Ascending aorta (tissue), 2 donors: ENCODE results near the gene KRTAP3-1. TPM values are rescaled to one million over a fixed set of nuclear protein-coding genes. Genes with fewer than 3 reads are reported as not detected.

Experiments used
- DNase-seq, 2 donors: peaks; one replicate each; pipeline ENCODE4 v3.0.0-alpha.2; 2019; ENCODE audit warnings: low spot score in 2 of 2
- H3K27ac ChIP-seq, 2 donors: fragments of 200-600 bp; sonication (generic); one replicate each; pipeline ENCODE4 v1.5.1; 2016 to 2017; ENCODE audit warnings: mild to moderate bottlenecking in 1 of 2
- H3K27me3 ChIP-seq: fragments of 200-600 bp; sonication (generic); one replicate; pipeline ENCODE4 v1.5.1; 2017
- H3K36me3 ChIP-seq, 2 donors: fragments of 200-600 bp; sonication (generic); one replicate each; pipeline ENCODE4 v1.5.1; 2016
- H3K4me1 ChIP-seq, 2 donors: fragments of 200-600 bp; sonication (generic); one replicate each; pipeline ENCODE4 v1.5.1; 2016 to 2017; ENCODE audit warnings: mild to moderate bottlenecking in 1 of 2
- H3K4me3 ChIP-seq, 2 donors: fragments of 200-600 bp; sonication (generic); one replicate each; pipeline ENCODE4 v1.5.1; 2016 to 2017; ENCODE audit warnings: mild to moderate bottlenecking in 1 of 2
- H3K9me3 ChIP-seq, 2 donors: fragments of 200-600 bp; sonication (generic); one replicate each; pipeline ENCODE4 v1.5.1; 2016
- intact Hi-C: fragments of 100-400 bp; cut with DNase I; formaldehyde crosslinking; loops from one replicate; pipeline ENCODE4 v1.15.1; 2023
- total RNA-seq: library from RNA; depleted of rRNA; stranded (reverse); fragments of >200 nt; gene quantifications from one replicate; pipeline ENCODE4 v1.1.0, GENCODE V29; 2016
- TF ChIP-seq, protein P1 (sequence below), 3 experiments: fragments of 200-600 bp in 2 of 3; fragments of 450-650 bp in 1 of 3; sonication (generic) in 2 of 3; IDR thresholded peaks; one replicate each; pipeline ENCODE4 v1.5.1; 2016 to 2019; ENCODE audit warnings: antibody characterized with exemption in 3 of 3, mild to moderate bottlenecking in 1 of 3, moderate library complexity in 1 of 3

The KRTAP3-1 gene
- total RNA-seq, 1 donor from 2014 or later, result not detected

DNA sequence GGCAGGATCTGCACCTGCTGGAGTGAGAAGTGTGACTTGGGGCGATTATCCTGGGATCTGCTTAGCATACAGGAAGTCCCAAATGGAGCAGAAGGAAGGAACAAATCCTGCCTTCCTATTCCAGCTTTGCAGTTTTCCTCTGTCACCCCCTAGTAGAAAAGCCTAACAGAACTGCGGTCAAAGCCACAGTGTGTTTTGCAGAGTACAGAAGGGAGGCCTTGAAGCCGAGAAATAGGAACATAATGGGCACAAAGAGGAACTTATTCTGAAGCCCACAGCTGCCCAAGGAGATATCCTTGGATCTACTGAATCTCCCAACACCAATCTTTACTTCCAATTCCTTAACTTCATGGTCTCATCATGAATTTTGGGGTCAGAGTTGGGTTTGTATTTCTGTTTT lies 9.6 kb upstream of the KRTAP3-1 start:
- TF ChIP-seq, protein P1, sequence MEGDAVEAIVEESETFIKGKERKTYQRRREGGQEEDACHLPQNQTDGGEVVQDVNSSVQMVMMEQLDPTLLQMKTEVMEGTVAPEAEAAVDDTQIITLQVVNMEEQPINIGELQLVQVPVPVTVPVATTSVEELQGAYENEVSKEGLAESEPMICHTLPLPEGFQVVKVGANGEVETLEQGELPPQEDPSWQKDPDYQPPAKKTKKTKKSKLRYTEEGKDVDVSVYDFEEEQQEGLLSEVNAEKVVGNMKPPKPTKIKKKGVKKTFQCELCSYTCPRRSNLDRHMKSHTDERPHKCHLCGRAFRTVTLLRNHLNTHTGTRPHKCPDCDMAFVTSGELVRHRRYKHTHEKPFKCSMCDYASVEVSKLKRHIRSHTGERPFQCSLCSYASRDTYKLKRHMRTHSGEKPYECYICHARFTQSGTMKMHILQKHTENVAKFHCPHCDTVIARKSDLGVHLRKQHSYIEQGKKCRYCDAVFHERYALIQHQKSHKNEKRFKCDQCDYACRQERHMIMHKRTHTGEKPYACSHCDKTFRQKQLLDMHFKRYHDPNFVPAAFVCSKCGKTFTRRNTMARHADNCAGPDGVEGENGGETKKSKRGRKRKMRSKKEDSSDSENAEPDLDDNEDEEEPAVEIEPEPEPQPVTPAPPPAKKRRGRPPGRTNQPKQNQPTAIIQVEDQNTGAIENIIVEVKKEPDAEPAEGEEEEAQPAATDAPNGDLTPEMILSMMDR (IDR thresholded peaks at IDR 0.05), result no peak
- Histone ChIP-seq H3K4me1 (no peaks in the 10 kb centered on the region), H3K27me3 (no peaks in the 10 kb centered on the region), H3K4me3 (no peak overlapping the region), H3K9me3 (no peaks in the 10 kb centered on the region), H3K27ac (no peak overlapping the region), H3K36me3 (no peaks in the 10 kb centered on the region)
- intact Hi-C loops, result no loop called here
- DNase-seq, result no peak

DNA sequence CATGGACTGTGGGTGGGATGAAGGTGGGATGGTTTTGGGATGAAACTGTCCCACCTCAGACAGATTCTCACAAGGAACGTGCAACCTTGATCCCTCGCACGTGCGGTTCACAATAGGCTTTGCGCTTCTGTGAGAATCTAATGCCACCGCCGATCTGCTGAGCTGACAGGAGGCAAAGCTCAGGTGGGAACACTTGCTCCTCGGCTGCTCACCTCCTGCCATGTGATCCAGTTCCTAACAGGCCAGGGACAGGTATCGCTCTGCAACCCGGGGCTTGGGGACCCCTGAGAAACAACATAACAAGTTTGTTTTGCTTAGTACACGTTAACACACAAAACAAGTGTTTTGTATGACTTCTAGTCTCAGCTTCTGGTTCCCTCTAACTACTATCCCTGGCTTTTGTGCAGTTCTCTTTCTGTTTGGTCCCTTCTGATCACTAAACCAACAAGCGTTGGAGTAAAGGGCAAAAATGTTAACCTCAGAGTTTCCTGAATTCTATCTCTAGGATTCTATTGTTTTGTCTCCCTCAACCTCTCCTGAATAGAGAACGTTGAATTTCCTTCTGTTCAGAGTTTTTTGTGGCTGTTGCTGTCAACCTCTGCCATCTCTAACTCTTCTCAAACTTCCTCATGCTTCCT lies 7.8 kb upstream of the KRTAP3-1 start:
- Histone ChIP-seq H3K27me3 (no peaks in the 10 kb centered on the region), H3K4me1 (no peaks in the 10 kb centered on the region), H3K9me3 (no peaks in the 10 kb centered on the region), H3K36me3 (no peaks in the 10 kb centered on the region), H3K4me3 (no peak overlapping the region), H3K27ac (no peak overlapping the region)
- intact Hi-C loops, result no loop called here
- DNase-seq, result no peak
- TF ChIP-seq, protein P1 (IDR thresholded peaks at IDR 0.05), result no peak

DNA sequence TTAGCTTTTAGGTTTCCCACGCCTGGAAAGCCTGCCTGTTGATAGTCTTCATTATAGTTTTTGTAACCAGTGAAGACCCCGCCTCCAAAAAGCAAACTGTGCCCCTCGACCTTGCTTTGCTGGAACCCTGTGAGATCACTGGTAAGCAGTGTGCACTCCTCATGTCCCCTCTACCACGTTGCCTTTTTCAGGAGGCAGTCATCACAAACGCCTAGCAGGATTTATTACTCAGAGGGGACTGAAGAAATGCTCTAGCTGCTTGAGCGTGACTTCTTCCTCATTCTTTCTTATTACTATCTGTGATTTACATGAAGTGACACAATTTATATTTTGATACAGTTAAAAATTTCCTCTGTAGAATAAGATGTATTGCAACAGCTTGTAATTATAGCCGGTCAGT lies 6.5 kb upstream of the KRTAP3-1 start:
- Histone ChIP-seq H3K4me3 (no peak overlapping the region), H3K27me3 (no peaks in the 10 kb centered on the region), H3K27ac (no peak overlapping the region), H3K9me3 (no peaks in the 10 kb centered on the region), H3K4me1 (no peaks in the 10 kb centered on the region), H3K36me3 (no peaks in the 10 kb centered on the region)
- DNase-seq, result no peak
- TF ChIP-seq, protein P1 (IDR thresholded peaks at IDR 0.05), result no peak
- intact Hi-C loops, result no loop called here

DNA sequence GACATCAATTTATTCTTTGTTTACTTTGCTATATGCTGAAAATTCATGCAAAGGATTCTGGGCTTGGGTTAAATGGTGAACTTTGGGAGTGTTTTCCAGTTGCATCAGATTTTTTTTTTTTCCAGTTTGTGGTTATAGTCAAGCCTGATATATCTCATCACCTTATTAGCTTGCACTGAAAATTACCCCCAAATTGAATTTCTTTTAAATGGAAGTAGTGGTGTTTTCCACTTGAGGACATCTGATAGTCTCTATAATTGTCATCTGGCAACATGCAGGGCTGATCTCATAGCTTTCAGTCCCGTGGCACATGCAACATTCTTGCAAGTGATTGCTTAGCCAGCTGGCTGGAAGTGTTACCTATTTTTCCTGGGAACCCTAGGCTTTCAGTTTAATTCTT lies 4.7 kb upstream of the KRTAP3-1 start:
- H3K4me3 ChIP-seq, result no peak overlapping the region
- intact Hi-C loops, result no loop called here
- H3K4me1 ChIP-seq, result no peaks in the 10 kb centered on the region
- no peak overlapping the region for H3K27ac ChIP-seq
- no peaks in the 10 kb centered on the region for H3K9me3 ChIP-seq
- TF ChIP-seq, protein P1 (IDR thresholded peaks at IDR 0.05), result no peak
- H3K27me3 ChIP-seq, result no peaks in the 10 kb centered on the region
- DNase-seq, result no peak
- no peaks in the 10 kb centered on the region for H3K36me3 ChIP-seq

DNA sequence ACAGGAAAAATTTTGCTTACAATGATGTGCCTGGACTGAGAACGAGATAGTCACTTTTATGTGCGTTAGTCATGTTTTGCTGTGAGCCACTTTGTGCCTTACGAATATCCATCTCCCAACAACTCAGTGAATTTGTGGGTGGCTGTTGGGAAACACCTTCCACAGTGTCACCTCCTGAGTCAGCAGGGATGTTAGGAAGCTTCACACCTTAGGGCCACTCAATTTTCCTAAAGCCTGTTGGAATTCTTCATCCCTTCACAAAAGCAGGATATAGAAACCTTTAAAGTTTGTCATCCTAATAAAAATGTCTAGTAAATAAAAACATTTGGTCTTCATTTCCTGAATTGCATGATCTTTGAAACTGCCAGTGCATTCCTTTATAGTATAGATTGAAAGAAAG lies 4.3 kb upstream of the KRTAP3-1 start:
- H3K4me1 ChIP-seq, result no peaks in the 10 kb centered on the region
- no peak overlapping the region for H3K27ac ChIP-seq
- no peaks in the 10 kb centered on the region for H3K36me3 ChIP-seq
- H3K9me3 ChIP-seq, result no peaks in the 10 kb centered on the region
- H3K27me3 ChIP-seq, result no peaks in the 10 kb centered on the region
- intact Hi-C loops, result no loop called here
- DNase-seq, result no peak
- H3K4me3 ChIP-seq, result no peak overlapping the region
- TF ChIP-seq, protein P1 (IDR thresholded peaks at IDR 0.05), result no peak
